HepG2 (cell line): Measurements from ENCODE around the gene ALDH1A2. TPM values are rescaled to one million over a fixed set of nuclear protein-coding genes. Genes with fewer than 3 reads are reported as not detected.

Experiments used
- ATAC-seq: fragments of 200-7000 bp; cut with Tn5 transposase; 3 replicates; pipeline ENCODE4 v1.9.1; 2020; ENCODE audit warnings: mild to moderate bottlenecking, moderate library complexity
- BruUV-seq: library from RNA; stranded (reverse); fragments of 400-500 nt; replicated peaks from 2 replicates; lab custom pipeline; 2021; lab: Mats Ljungman, UMichigan
- CTCF ChIA-PET: fragments of 300-600 bp; formaldehyde crosslinking; extraction: SDS; loops from one replicate; lab custom pipeline; 2021; ENCODE audit warnings: low total read pairs, inconsistent platforms, low intra/inter-chr PET ratio; lab: Yijun Ruan, JAX
- POLR2A ChIA-PET: fragments of 350-600 bp; sonication (Branson Sonifier 250); formaldehyde crosslinking; loops from one replicate; lab custom pipeline; 2020; ENCODE audit warnings: antibody characterized with exemption, inconsistent platforms; lab: Yijun Ruan, JAX
- DNase-seq: peaks from one replicate; pipeline ENCODE4 v3.0.0-alpha.2; 2015; ENCODE audit warnings: low spot score
- FAIRE-seq: peaks from 3 replicates; lab custom pipeline; 2011; peaks lifted over from hg19 to GRCh38; lab: Jason Lieb, UNC
- H2AFZ ChIP-seq: one replicate; pipeline ENCODE4 v1.6.1; 2011; ENCODE audit warnings: low read length, inconsistent platforms
- H3K27ac ChIP-seq: fragments of 300-600 bp; 3 replicates; pipeline ENCODE4 v1.8.0; 2011; ENCODE audit warnings: mixed run types, mild to moderate bottlenecking, mixed read lengths, low read length, inconsistent platforms; ENCODE audit not compliant: insufficient read depth; ENCODE audit errors: extremely low read length
- H3K27me3 ChIP-seq, 2 experiments: fragments of 200-600 bp in 1 of 2; 2 replicates in 1 of 2; 3 replicates in 1 of 2; pipeline versions ENCODE4 v1.6.0 to v1.8.0; 2011; ENCODE audit warnings: low read length in 2 of 2, mild to moderate bottlenecking in 2 of 2, moderate library complexity in 2 of 2, inconsistent platforms in 1 of 2; ENCODE audit not compliant: insufficient read depth in 2 of 2, control insufficient read depth in 1 of 2
- H3K36me3 ChIP-seq, 2 experiments: fragments of 200-600 bp in 1 of 2; replicated peaks in 1 of 2; 2 replicates in 1 of 2; 3 replicates in 1 of 2; pipeline versions ENCODE4 v1.5.1 to v1.8.0; 2011; ENCODE audit warnings: low read length in 2 of 2, inconsistent platforms in 1 of 2; ENCODE audit not compliant: insufficient read depth in 2 of 2, control insufficient read depth in 1 of 2
- H3K4me1 ChIP-seq: 2 replicates; pipeline ENCODE4 v1.5.1; 2012; ENCODE audit warnings: low read length, inconsistent platforms; ENCODE audit not compliant: insufficient read depth
- H3K4me2 ChIP-seq: 2 replicates; pipeline ENCODE4 v1.6.0; 2011; ENCODE audit warnings: low read depth, low read length, inconsistent platforms
- H3K4me3 ChIP-seq, 3 experiments: fragments of 200-600 bp in 1 of 3; sonication (generic), shearing (Covaris generic) in 1 of 3; replicated peaks in 1 of 3; 2 replicates each; pipeline ENCODE4 v1.5.1; 2011 to 2016; ENCODE audit warnings: low read length in 3 of 3, inconsistent platforms in 2 of 3, low read depth in 2 of 3, mild to moderate bottlenecking in 2 of 3, control low read depth in 1 of 3, mixed read lengths in 1 of 3; ENCODE audit not compliant: insufficient read depth in 1 of 3
- H3K79me2 ChIP-seq: one replicate; pipeline ENCODE4 v1.6.1; 2011; ENCODE audit warnings: low read length, inconsistent platforms; ENCODE audit not compliant: insufficient read depth
- H3K9ac ChIP-seq: 2 replicates; pipeline ENCODE4 v1.6.0; 2011; ENCODE audit warnings: mild to moderate bottlenecking, low read depth, low read length, inconsistent platforms; ENCODE audit not compliant: insufficient read depth
- H3K9me3 ChIP-seq: 2 replicates; pipeline ENCODE4 v1.5.1; 2012; ENCODE audit warnings: mild to moderate bottlenecking, low read length
- H4K20me1 ChIP-seq: 2 replicates; pipeline ENCODE4 v1.6.0; 2011; ENCODE audit warnings: inconsistent platforms, mild to moderate bottlenecking, low read length, moderate library complexity; ENCODE audit not compliant: insufficient read depth
- CTCF ChIP-seq: sonication (generic); formaldehyde crosslinking; IDR thresholded peaks from 2 replicates; pipeline ENCODE4 v1.5.0; 2020; ENCODE audit warnings: mild to moderate bottlenecking, missing genetic modification reagents, moderate library complexity
- HDAC2 ChIP-seq: sonication (generic); formaldehyde crosslinking; IDR thresholded peaks from 2 replicates; pipeline ENCODE4 v1.4.0; 2020; ENCODE audit warnings: missing genetic modification reagents
- KIAA2018 ChIP-seq: sonication (generic); formaldehyde crosslinking; IDR thresholded peaks from 2 replicates; pipeline ENCODE4 v1.5.0; 2020; ENCODE audit warnings: mild to moderate bottlenecking, missing genetic modification reagents, borderline replicate concordance
- PITX1 ChIP-seq: sonication (generic); formaldehyde crosslinking; IDR thresholded peaks from 2 replicates; pipeline ENCODE4 v1.5.1; 2020; ENCODE audit warnings: mild to moderate bottlenecking, missing genetic modification reagents
- SMC3 ChIP-seq: IDR thresholded peaks from 2 replicates; pipeline ENCODE4 v1.6.1; 2011; ENCODE audit warnings: low read length, improper control_type of control experiment
- UBTF ChIP-seq: sonication (generic); formaldehyde crosslinking; IDR thresholded peaks from 2 replicates; pipeline ENCODE4 v1.4.0; 2020; ENCODE audit warnings: mild to moderate bottlenecking, missing genetic modification reagents
- ZNF180 ChIP-seq: sonication (generic); formaldehyde crosslinking; IDR thresholded peaks from 2 replicates; pipeline ENCODE4 v1.4.0; 2020; ENCODE audit warnings: low read depth, missing genetic modification reagents, borderline replicate concordance
- ZNF329 ChIP-seq: sonication (generic); formaldehyde crosslinking; IDR thresholded peaks from 2 replicates; pipeline ENCODE4 v1.9.0; 2021; ENCODE audit warnings: low read depth, mild to moderate bottlenecking, missing genetic modification reagents
- ZNF7 ChIP-seq: IDR thresholded peaks from 2 replicates; pipeline ENCODE4 v1.6.1; 2016; ENCODE audit warnings: missing biosample characterization, missing genetic modification reagents
- WGBS: methylation state at CpG from one replicate; pipeline ENCODE4 v1.1.6; 2017; ENCODE audit warnings: low lambda C conversion rate; 5-methylcytosine and 5-hydroxymethylcytosine counted together
- in situ Hi-C: cut with HindIII; loops from 2 replicates; pipeline ENCODE4 v1.10.0; 2017; ENCODE audit warnings: low pct_unique_long_range_greater_than_20kb; ENCODE audit not compliant: extremely low pct_ligation_motif_present
- intact Hi-C: fragments of 100-400 bp; cut with micrococcal nuclease; formaldehyde crosslinking; loops from one replicate; pipeline ENCODE4 v1.10.0; 2022; ENCODE audit not compliant: unreplicated experiment
- polyA plus RNA-seq, 8 experiments: library from polyadenylated mRNA; depleted of rRNA in 3 of 8; stranded (reverse) in 7 of 8; unstranded in 1 of 8; fragments of >200 nt; fragmentation: Illumina TruSeq in 4 of 8; extraction: Trizol in 4 of 8; gene quantifications; 2 replicates each; pipeline versions ENCODE4 v1.2.1 to v1.2.3, GENCODE V29; 2011 to 2016; ENCODE audit warnings: low read depth in 4 of 8, missing spikeins in 1 of 8, mixed read lengths in 1 of 8; ENCODE audit not compliant: insufficient read depth in 1 of 8
- total RNA-seq, 5 experiments: library from RNA; depleted of rRNA; stranded (reverse); fragments of >200 nt; fragmentation: Illumina TruSeq; extraction: Trizol; gene quantifications; 2 replicates each; pipeline ENCODE4 v1.2.3, GENCODE V29; 2016; ENCODE audit warnings: low read depth in 1 of 5

Gene ALDH1A2
- total and polyA plus RNA-seq, 2 of the 13 experiments (the other 11 are each of a cell fraction or from before 2014, with no cell fraction given), result 0.64 to 0.90 TPM

- TF ChIP-seq UBTF (CRISPR knock-in tag) (no peak), ZNF329 (CRISPR knock-in tag) (no peak), ZNF7 (CRISPR knock-in tag) (no peak), ZNF180 (CRISPR knock-in tag) (no peak), PITX1 (CRISPR knock-in tag) (no peak)
Observed at GRCh38 chr15:58044551-58044950, 21.0 kb downstream of the ALDH1A2 start (continued).

DNA sequence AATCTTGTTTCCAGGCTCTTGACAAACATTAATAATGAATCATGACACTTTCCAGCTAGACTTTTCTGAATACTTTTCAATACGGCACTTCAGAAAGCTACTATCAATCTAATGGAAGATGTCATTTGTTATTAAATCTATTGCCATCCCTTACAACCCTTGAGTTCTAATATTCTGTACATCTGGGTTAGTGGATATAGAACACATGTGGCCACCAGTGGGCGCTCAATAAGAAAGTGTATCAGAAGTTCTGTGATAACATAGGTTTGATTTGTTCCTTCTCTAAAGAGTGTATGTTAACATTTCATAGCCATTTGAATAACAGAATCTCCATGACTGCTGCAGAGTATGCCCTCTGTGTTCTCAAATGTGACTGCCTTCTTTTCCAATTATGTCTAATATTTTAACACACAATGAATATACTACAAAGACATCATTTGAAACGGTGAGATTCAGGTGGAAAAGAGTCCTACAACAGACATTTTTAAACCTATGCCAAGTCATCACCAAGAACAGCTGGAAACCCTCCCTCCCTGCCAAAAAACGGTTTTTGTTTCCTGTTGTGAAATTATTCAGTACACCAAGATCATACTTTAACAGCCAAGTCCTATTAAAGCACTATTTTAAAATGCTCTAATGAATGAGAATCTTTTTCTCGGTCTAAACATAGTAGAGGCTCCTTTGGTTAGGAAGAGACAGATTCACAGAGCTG is 22.2 kb downstream of the ALDH1A2 start:
- ATAC-seq (peak; percentile 56; the same call in 2 of the 3 replicates), FAIRE-seq (peak; percentile 49), DNase-seq (peak; percentile 27)
- H3K79me2 ChIP-seq, result no peaks in the 10 kb centered on the region
- H3K4me3 ChIP-seq, result no peak overlapping the region
- in situ Hi-C loops, result no loop called here
- intact Hi-C loops, result loop anchor here (1.0 kb wide), 1 partner anchor 139 kb away; no protein-coding TSS in a partner anchor
- H3K27ac ChIP-seq, result no peak overlapping the region
- H3K27me3 ChIP-seq, result no peaks in the 10 kb centered on the region
- no TSS peak for BruUV-seq
- no peaks in the 10 kb centered on the region for H3K4me1 ChIP-seq
- no peaks in the 10 kb centered on the region for H3K36me3 ChIP-seq
- no peaks in the 10 kb centered on the region for H3K9me3 ChIP-seq
- ChIA-PET POLR2A (no interaction called here), CTCF (interaction anchor here (1.3 to 1.4 kb wide), 2 partner anchors 28 to 139 kb away, joined by 4 to 11 read pairs; no protein-coding TSS in a partner anchor)
- H2AFZ ChIP-seq, result no peak overlapping the region
- peak; percentile 49; the same call in 1 of the 2 replicates for TF ChIP-seq SMC3
- no peak for TF ChIP-seq KIAA2018
- TF ChIP-seq HDAC2 (CRISPR knock-in tag), result no peak
- peak; percentile 59 for TF ChIP-seq CTCF
- no peak overlapping the region for H3K9ac ChIP-seq
- no peaks in the 10 kb centered on the region for H4K20me1 ChIP-seq
- H3K4me2 ChIP-seq, result no peak overlapping the region
- WGBS, result 3% methylated on average over 5 of the region's 5 CpGs
